Measurements from ENCODE around the gene SLC36A1. TPM values are rescaled to one million over a fixed set of nuclear protein-coding genes. Genes with fewer than 3 reads are reported as not detected.

SLC36A1 gene
- total RNA-seq, 1 experiment from 2014 or later, result 13.6 TPM

DNA sequence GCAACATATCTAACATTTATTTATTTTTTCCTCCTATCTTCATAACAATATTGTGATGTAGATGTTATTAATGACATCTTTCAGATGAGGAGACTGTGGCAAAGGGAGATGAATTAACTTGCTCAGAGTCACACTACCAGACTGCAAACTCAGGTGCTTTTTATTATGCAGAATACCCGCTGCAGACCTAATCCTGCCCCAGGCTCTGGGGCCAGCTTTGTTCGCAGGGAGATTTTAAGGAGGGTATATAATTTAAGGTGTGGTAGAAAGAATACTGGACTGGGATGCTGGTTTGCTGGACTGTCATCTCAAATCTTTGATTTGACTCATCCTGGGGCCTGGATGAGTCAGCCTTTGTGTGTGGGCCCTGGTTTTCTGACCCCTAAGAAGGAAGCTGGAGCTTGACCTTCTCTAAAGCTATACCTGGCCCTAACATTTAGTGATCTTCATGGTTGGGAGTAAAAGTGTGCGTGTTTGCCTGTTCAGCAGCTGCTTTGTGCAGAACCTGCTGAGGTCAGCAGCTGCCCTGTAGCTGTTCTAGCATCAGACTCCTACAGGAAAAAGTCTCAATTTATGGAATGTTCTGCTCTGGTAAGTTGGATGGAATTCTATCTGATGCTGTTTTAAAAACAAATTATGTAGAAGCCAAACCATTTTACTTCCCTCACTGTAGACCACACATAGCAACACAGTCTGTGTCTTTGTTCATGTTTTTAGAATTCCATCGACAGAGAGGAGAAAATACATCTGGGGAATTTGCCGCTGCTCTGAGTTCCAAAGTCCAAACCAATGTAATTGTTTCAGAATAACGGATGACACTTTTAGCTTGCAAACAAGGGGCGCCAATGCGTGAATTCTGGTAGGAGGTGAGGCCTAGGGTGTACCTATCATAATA lies 4.5 kb downstream of the SLC36A1 start:
- Histone ChIP-seq H3K36me3 (ENCODE audit: control insufficient read depth, insufficient read depth, low read length) (no peaks in the 10 kb centered on the region), H3K9me3 (ENCODE audit: control insufficient read depth, insufficient read depth, low read depth, low read length) (no peaks in the 10 kb centered on the region), H3K4me3 (ENCODE audit: low read depth in 2 of 2, low read length in 2 of 2) (no peak overlapping the region), H3K27ac (ENCODE audit: low read length) (no peak overlapping the region), H3K4me1 (ENCODE audit: control insufficient read depth, insufficient read depth, low read length) (peaks cover 6% of the 10 kb centered on the region), H3K27me3 (ENCODE audit: control insufficient read depth, insufficient read depth, low read length) (no peaks in the 10 kb centered on the region)
- CTCF ChIA-PET, result no interaction called here
- in situ Hi-C loops (cut with HindIII; ENCODE audit: low pct_unique_long_range_greater_than_20kb, low sequenced_read_pairs), result no loop called here
- BruUV-seq (replicated peaks), result no TSS peak
- intact Hi-C loops (cut with micrococcal nuclease; ENCODE audit: unreplicated experiment), result no loop called here
- no peak for TF ChIP-seq REST (IDR thresholded peaks at IDR 0.05; ENCODE audit: insufficient read depth in 1 of 2, low read depth in 2 of 2, low read length in 1 of 2)
- TF ChIP-seq, protein P1, sequence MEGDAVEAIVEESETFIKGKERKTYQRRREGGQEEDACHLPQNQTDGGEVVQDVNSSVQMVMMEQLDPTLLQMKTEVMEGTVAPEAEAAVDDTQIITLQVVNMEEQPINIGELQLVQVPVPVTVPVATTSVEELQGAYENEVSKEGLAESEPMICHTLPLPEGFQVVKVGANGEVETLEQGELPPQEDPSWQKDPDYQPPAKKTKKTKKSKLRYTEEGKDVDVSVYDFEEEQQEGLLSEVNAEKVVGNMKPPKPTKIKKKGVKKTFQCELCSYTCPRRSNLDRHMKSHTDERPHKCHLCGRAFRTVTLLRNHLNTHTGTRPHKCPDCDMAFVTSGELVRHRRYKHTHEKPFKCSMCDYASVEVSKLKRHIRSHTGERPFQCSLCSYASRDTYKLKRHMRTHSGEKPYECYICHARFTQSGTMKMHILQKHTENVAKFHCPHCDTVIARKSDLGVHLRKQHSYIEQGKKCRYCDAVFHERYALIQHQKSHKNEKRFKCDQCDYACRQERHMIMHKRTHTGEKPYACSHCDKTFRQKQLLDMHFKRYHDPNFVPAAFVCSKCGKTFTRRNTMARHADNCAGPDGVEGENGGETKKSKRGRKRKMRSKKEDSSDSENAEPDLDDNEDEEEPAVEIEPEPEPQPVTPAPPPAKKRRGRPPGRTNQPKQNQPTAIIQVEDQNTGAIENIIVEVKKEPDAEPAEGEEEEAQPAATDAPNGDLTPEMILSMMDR (IDR thresholded peaks at IDR 0.05), result no peak
- no peak for TF ChIP-seq TCF7L2 (IDR thresholded peaks at IDR 0.05; ENCODE audit: low read depth, low read length)
- TF ChIP-seq SIN3A (IDR thresholded peaks at IDR 0.05; ENCODE audit: borderline replicate concordance, insufficient read depth, low read depth, low read length), result no peak
- no peak for TF ChIP-seq POLR2AphosphoS5 (IDR thresholded peaks at IDR 0.05; ENCODE audit: low read depth, low read length)
- POLR2A ChIA-PET, result no interaction called here
- no peak for ATAC-seq
- no peak for DNase-seq (ENCODE audit: low read depth, low spot score)

DNA sequence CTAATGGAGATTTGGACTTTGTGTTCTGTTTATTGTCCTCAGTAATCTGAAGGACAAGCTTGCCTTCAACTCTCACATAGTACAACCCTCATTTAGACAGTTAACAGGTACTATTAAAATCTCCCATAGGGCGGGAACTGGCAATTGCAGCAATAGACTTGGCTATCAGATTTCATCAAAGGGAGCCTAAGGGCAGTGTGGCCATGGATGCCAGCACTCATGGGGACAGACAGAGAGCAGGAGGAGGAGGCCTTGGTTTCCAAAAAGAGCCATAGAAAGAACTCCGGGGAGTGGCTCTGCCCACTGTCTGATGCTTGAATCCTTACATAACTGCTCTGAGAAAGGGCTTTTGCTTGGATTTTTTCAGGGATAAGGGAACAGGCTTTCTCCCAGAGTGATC lies 6.8 kb downstream of the SLC36A1 start:
- intact Hi-C loops (cut with micrococcal nuclease; ENCODE audit: unreplicated experiment), result no loop called here
- in situ Hi-C loops (cut with HindIII; ENCODE audit: low pct_unique_long_range_greater_than_20kb, low sequenced_read_pairs), result no loop called here
- BruUV-seq (replicated peaks), result no TSS peak

More for the DNA sequence above, 6.8 kb downstream of the SLC36A1 start:
- no peak overlapping the region for H3K27ac ChIP-seq (ENCODE audit: low read length)
- ChIA-PET POLR2A (interaction anchor here (0.7 kb wide), 1 partner anchor 266 kb away, joined by 4 read pairs; no protein-coding TSS in a partner anchor), CTCF (no interaction called here)
- TF ChIP-seq SIN3A (IDR thresholded peaks at IDR 0.05; ENCODE audit: borderline replicate concordance, insufficient read depth, low read depth, low read length) (no peak), POLR2AphosphoS5 (IDR thresholded peaks at IDR 0.05; ENCODE audit: low read depth, low read length) (no peak), REST (IDR thresholded peaks at IDR 0.05; ENCODE audit: insufficient read depth in 1 of 2, low read depth in 2 of 2, low read length in 1 of 2) (no peak), TCF7L2 (IDR thresholded peaks at IDR 0.05; ENCODE audit: low read depth, low read length) (no peak)
- TF ChIP-seq, protein P1 (IDR thresholded peaks at IDR 0.05), result no peak
- H3K4me3 ChIP-seq (ENCODE audit: low read depth in 2 of 2, low read length in 2 of 2), result no peak overlapping the region
- ATAC-seq (no peak), DNase-seq (ENCODE audit: low read depth, low spot score) (no peak)
- no peaks in the 10 kb centered on the region for H3K27me3 ChIP-seq (ENCODE audit: control insufficient read depth, insufficient read depth, low read length)
- no peaks in the 10 kb centered on the region for H3K36me3 ChIP-seq (ENCODE audit: control insufficient read depth, insufficient read depth, low read length)
- no peaks in the 10 kb centered on the region for H3K4me1 ChIP-seq (ENCODE audit: control insufficient read depth, insufficient read depth, low read length)
- H3K9me3 ChIP-seq (ENCODE audit: control insufficient read depth, insufficient read depth, low read depth, low read length), result no peaks in the 10 kb centered on the region
